Measurements from ENCODE around the gene GPR33. TPM values are rescaled to one million over a fixed set of nuclear protein-coding genes. Genes with fewer than 3 reads are reported as not detected.

The GPR33 gene
- total RNA-seq, 1 donor from 2014 or later, result not detected

DNA sequence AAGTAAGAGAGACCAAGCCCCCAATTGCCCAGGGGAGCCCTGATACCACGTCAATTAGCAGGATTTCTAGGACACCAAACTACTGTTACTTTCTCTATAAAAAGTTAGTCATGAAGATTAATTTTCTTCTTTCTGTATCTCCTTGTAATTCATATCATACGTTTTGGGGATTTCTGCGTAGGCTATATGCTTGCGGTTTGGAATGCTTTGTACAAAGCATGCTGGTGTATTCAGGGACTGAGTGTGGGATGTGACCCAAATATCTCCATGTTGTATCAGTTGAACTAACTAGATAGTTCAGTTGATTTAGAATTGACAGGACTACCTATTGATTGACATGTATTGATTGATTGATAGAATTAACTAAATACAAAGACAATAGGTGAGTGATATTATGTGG is 7.7 kb downstream of the GPR33 start:
- H3K9me3 Mint-ChIP-seq (ENCODE audit: low read depth), result no peaks in the 10 kb centered on the region
- H3K4me3 Mint-ChIP-seq (ENCODE audit: low read depth), result no peak overlapping the region
- peaks cover 2% of the 10 kb centered on the region for H3K27me3 Mint-ChIP-seq
- TF ChIP-seq CTCF (IDR thresholded peaks at IDR 0.05; ENCODE audit: unreplicated experiment), result no peak
- no peaks in the 10 kb centered on the region for H3K4me1 Mint-ChIP-seq (ENCODE audit: low read depth)
- H3K36me3 Mint-ChIP-seq (ENCODE audit: insufficient read depth), result no peaks in the 10 kb centered on the region
- no peak for DNase-seq (ENCODE audit: low spot score, unreplicated experiment)
- no peak overlapping the region for H3K27ac Mint-ChIP-seq

DNA sequence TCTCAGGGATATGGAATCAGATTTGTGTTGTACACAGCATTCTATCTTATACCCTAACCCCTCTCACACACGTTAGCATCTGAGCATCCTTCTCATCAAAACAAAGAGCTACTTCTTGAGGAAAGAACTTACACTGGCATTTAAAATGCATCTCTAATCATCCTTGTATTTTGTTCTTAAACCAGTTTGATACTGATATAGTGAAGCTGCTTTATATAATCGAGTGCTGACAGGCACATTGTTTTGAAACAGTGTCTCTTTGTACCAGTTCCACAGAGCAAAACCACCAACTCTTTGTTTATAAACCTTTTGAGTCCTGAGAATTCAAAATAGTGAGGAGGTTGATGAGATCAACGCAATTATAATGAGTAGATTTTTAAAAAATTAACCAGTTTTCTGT is 8.8 kb downstream of the GPR33 start:
- H3K36me3 Mint-ChIP-seq (ENCODE audit: insufficient read depth), result peaks cover under 1% of the 10 kb centered on the region
- H3K4me1 Mint-ChIP-seq (ENCODE audit: low read depth), result no peaks in the 10 kb centered on the region
- DNase-seq (ENCODE audit: low spot score, unreplicated experiment), result no peak
- no peak for TF ChIP-seq CTCF (IDR thresholded peaks at IDR 0.05; ENCODE audit: unreplicated experiment)
- no peak overlapping the region for H3K27ac Mint-ChIP-seq
- peaks cover 2% of the 10 kb centered on the region for H3K27me3 Mint-ChIP-seq
- H3K4me3 Mint-ChIP-seq (ENCODE audit: low read depth), result no peak overlapping the region
- H3K9me3 Mint-ChIP-seq (ENCODE audit: low read depth), result peaks cover 2% of the 10 kb centered on the region

DNA sequence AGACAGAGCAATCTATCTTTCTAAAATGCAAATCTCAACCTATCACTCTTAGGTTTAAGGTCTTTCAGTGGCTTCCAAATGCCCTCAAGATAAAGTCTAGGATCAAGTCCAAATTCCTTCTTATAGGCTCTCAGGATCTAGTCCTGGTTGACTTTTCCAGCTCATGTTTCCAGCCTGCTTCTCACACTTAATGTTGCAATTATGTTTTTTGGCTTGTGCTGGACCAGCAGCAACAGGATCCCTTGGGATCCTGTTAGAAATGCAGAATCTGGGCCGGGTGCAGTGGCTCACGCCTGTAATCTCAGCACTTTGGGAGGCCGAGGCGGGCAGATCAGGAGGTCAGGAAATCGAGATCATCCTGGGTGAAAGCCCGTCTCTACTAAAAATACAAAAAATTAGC is 10.6 kb downstream of the GPR33 start:
- Mint-ChIP-seq H3K4me1 (ENCODE audit: low read depth) (no peaks in the 10 kb centered on the region), H3K4me3 (ENCODE audit: low read depth) (no peak overlapping the region), H3K27ac (no peak overlapping the region), H3K27me3 (peaks cover 2% of the 10 kb centered on the region), H3K9me3 (ENCODE audit: low read depth) (peaks cover 7% of the 10 kb centered on the region), H3K36me3 (ENCODE audit: insufficient read depth) (peaks cover 2% of the 10 kb centered on the region)
- no peak for TF ChIP-seq CTCF (IDR thresholded peaks at IDR 0.05; ENCODE audit: unreplicated experiment)
- no peak for DNase-seq (ENCODE audit: low spot score, unreplicated experiment)

GRCh38 chr14:31476131-31476866 is 11.5 kb downstream of the GPR33 start:
- no peak for DNase-seq (ENCODE audit: low spot score, unreplicated experiment)
- peaks cover 2% of the 10 kb centered on the region for H3K36me3 Mint-ChIP-seq (ENCODE audit: insufficient read depth)
- peaks cover 7% of the 10 kb centered on the region for H3K9me3 Mint-ChIP-seq (ENCODE audit: low read depth)
- no peak for TF ChIP-seq CTCF (IDR thresholded peaks at IDR 0.05; ENCODE audit: unreplicated experiment)
- H3K27me3 Mint-ChIP-seq, result peaks cover 2% of the 10 kb centered on the region
- no peak overlapping the region for H3K4me3 Mint-ChIP-seq (ENCODE audit: low read depth)
- no peak overlapping the region for H3K27ac Mint-ChIP-seq
- no peaks in the 10 kb centered on the region for H3K4me1 Mint-ChIP-seq (ENCODE audit: low read depth)

DNA sequence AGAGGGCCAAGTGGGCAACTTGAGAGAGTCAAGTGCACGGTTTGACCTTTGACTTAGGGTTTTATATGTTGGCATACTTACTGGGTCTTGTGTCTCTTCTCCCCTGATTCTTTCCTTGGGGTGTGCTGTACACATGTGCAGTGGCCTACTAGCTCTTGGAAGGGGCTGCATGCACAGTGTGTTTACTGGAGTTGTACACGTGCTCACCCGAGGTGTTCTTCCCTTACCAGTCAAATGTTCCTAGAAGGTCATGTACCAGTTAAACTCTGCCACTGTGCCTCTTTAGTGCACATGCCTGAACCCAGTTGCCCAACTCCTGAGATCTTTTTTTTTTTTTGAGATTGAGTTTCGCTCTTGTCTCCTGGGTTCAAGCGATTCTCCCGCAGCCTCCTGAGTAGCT is 21.3 kb downstream of the GPR33 start:
- no peak for TF ChIP-seq CTCF (IDR thresholded peaks at IDR 0.05; ENCODE audit: unreplicated experiment)
- Mint-ChIP-seq H3K9me3 (ENCODE audit: low read depth) (no peaks in the 10 kb centered on the region), H3K4me3 (ENCODE audit: low read depth) (no peak overlapping the region), H3K27me3 (no peaks in the 10 kb centered on the region), H3K36me3 (ENCODE audit: insufficient read depth) (no peaks in the 10 kb centered on the region), H3K4me1 (ENCODE audit: low read depth) (no peaks in the 10 kb centered on the region), H3K27ac (no peak overlapping the region)
- no peak for DNase-seq (ENCODE audit: low spot score, unreplicated experiment)
